K562 (cell line): ENCODE results near the gene CCT7. TPM values are rescaled to one million over a fixed set of nuclear protein-coding genes. Genes with fewer than 3 reads are reported as not detected.

Experiments used
- ARHGAP35 ChIP-seq: fragments of 450-650 bp; IDR thresholded peaks from 2 replicates; pipeline ENCODE4 v1.6.1; 2018; ENCODE audit not compliant: partially characterized antibody
- ARID4B ChIP-seq: sonication (generic); formaldehyde crosslinking; IDR thresholded peaks from 2 replicates; pipeline ENCODE4 v1.8.0; 2022; ENCODE audit warnings: mild to moderate bottlenecking, missing genetic modification reagents
- ESRRA ChIP-seq: fragments of 450-650 bp; IDR thresholded peaks from 2 replicates; pipeline ENCODE4 v1.6.1; 2014; ENCODE audit warnings: low read depth, mild to moderate bottlenecking, moderate library complexity, borderline replicate concordance
- LEF1 ChIP-seq: fragments of 450-650 bp; IDR thresholded peaks from 2 replicates; pipeline ENCODE4 v1.6.1; 2016; ENCODE audit warnings: mild to moderate bottlenecking
- MAZ ChIP-seq, 2 experiments: fragments of 450-650 bp in 1 of 2; sonication (generic) in 1 of 2; formaldehyde crosslinking; IDR thresholded peaks in 1 of 2; conservative IDR thresholded peaks in 1 of 2; 2 replicates each; pipeline versions ENCODE4 v1.4.0 to v1.5.0; 2020; ENCODE audit warnings: mild to moderate bottlenecking in 1 of 2, missing genetic modification reagents in 1 of 2
- NKRF ChIP-seq: fragments of 450-650 bp; IDR thresholded peaks from 2 replicates; pipeline ENCODE4 v1.6.1; 2016; ENCODE audit warnings: borderline replicate concordance
- POLR2B ChIP-seq: fragments of 450-650 bp; IDR thresholded peaks from 2 replicates; pipeline ENCODE4 v1.6.1; 2018; ENCODE audit warnings: low read depth; ENCODE audit not compliant: partially characterized antibody
- SAP30 ChIP-seq: fragments of 200-600 bp; sonication (generic); IDR thresholded peaks from 2 replicates; pipeline ENCODE4 v1.6.1; 2012; ENCODE audit warnings: borderline replicate concordance, low read depth, mild to moderate bottlenecking, moderate library complexity, low read length, control low read depth, inconsistent platforms; ENCODE audit not compliant: insufficient read depth, poor library complexity, severe bottlenecking
- ZNF395 ChIP-seq: fragments of 200-800 bp; sonication (Bioruptor generic); IDR thresholded peaks from 2 replicates; pipeline ENCODE4 v1.6.1; 2017; ENCODE audit warnings: missing genetic modification characterization, missing compliant biosample characterization
- ZNF766 ChIP-seq: fragments of 200-800 bp; sonication (Bioruptor generic); conservative IDR thresholded peaks from 2 replicates; pipeline ENCODE4 v1.6.1; 2016; ENCODE audit warnings: missing genetic modification characterization, missing compliant biosample characterization
- polyA plus RNA-seq, 8 experiments: library from polyadenylated mRNA; depleted of rRNA in 4 of 8; stranded (reverse) in 5 of 8; unstranded in 3 of 8; fragments of >200 nt; fragmentation: Nextera tagmentation in 2 of 8; fragmentation: Illumina TruSeq in 1 of 8; extraction: Ambion mirVana in 2 of 8; extraction: Trizol in 1 of 8; gene quantifications; 2 replicates each; pipeline versions ENCODE4 v1.2.1 to v1.2.3, GENCODE V29; 2011 to 2014; ENCODE audit warnings: inconsistent platforms in 1 of 8, missing spikeins in 1 of 8
- total RNA-seq, 7 experiments: library from RNA; depleted of rRNA in 6 of 7; stranded (reverse); fragments of >200 nt in 6 of 7; fragmentation: Illumina TruSeq in 2 of 7; extraction: Trizol in 2 of 7; gene quantifications; 2 replicates each; pipeline versions ENCODE4 v1.2.1 to v1.2.3, GENCODE V29; 2011 to 2021; ENCODE audit warnings: low replicate concordance in 1 of 7

Gene CCT7
- total and polyA plus RNA-seq, 9 of the 15 experiments (the other 6 are each of a cell fraction or from before 2014, with no cell fraction given), result 326 to 856 (median 638) TPM

GRCh38 chr2:73232403-73233153 is 1.5 kb upstream of the CCT7 start (continued):
- no peak for TF ChIP-seq ARID4B
- 0 out of 2 replicates have a peak, but pooled peaks have one; percentile 39 for TF ChIP-seq ZNF395 (CRISPR knock-in tag)
- TF ChIP-seq ARHGAP35, result no peak
- peak; percentile 20 for TF ChIP-seq POLR2B
- TF ChIP-seq ESRRA, result peak; percentile 80
- 0 out of 2 replicates have a peak, but pooled peaks have one; percentile 11 for TF ChIP-seq LEF1
- TF ChIP-seq MAZ (CRISPR knock-in tag; conservative IDR thresholded peaks at IDR 0.05 in 1 of 2, IDR thresholded peaks at IDR 0.05 in 1 of 2), result peak in 1 of 2 experiments; percentile 15; a peak in 1 of 4 replicates
- peak; percentile 61 for TF ChIP-seq NKRF
- no peak for TF ChIP-seq ZNF766 (CRISPR knock-in tag)
- TF ChIP-seq SAP30, result peak; percentile 87
